Activated naive CD8-positive, alpha-beta T cell treated with anti-CD3 and anti-CD28 coated beads, Interleukin-2, amount 10 ng/mL, durations not matched to agents 7 days and 5 days (primary cell): ENCODE measurements around the gene NCOA5. TPM values are rescaled to one million over a fixed set of nuclear protein-coding genes. Genes with fewer than 3 reads are reported as not detected.
A peak's percentile ranks its signal among the peaks of the same experiment; 100 is the strongest.

ENCODE experiments used
- ATAC-seq: fragments of 150-1000 bp; cut with Tn5 transposase; one replicate; pipeline ENCODE4 v1.10.0; 2021; ENCODE audit warnings: low read depth, moderate library complexity
- POLR2A ChIA-PET: fragments of 350-600 bp; sonication (Branson Sonifier 250); formaldehyde crosslinking; loops from one replicate; lab custom pipeline; 2021; ENCODE audit warnings: antibody characterized with exemption; lab: Charles Lee
- DNase-seq: peaks from one replicate; pipeline ENCODE4 v3.0.0; 2021
- H3K27ac Mint-ChIP-seq: one replicate; pipeline ENCODE4 v1.8.0; 2022; ENCODE audit warnings: mild to moderate bottlenecking, mixed read lengths
- H3K27me3 Mint-ChIP-seq: one replicate; pipeline ENCODE4 v1.8.0; 2022; ENCODE audit warnings: mild to moderate bottlenecking, moderate library complexity, mixed read lengths
- H3K36me3 Mint-ChIP-seq: one replicate; pipeline ENCODE4 v1.8.0; 2021; ENCODE audit warnings: mild to moderate bottlenecking, mixed read lengths
- H3K4me1 Mint-ChIP-seq: one replicate; pipeline ENCODE4 v1.8.0; 2021; ENCODE audit warnings: mixed read lengths
- H3K4me3 Mint-ChIP-seq: one replicate; pipeline ENCODE4 v1.8.0; 2022; ENCODE audit warnings: mild to moderate bottlenecking, moderate library complexity, mixed read lengths
- H3K9me3 Mint-ChIP-seq: one replicate; pipeline ENCODE4 v1.8.0; 2021; ENCODE audit warnings: mixed read lengths
- total RNA-seq, 2 experiments: library from RNA; stranded (reverse); gene quantifications; one replicate each; pipeline ENCODE4 v1.2.3, GENCODE V29; 2021

Gene NCOA5
- 10 to 100 TPM; 27.8 to 32.8 TPM for total RNA-seq

DNA sequence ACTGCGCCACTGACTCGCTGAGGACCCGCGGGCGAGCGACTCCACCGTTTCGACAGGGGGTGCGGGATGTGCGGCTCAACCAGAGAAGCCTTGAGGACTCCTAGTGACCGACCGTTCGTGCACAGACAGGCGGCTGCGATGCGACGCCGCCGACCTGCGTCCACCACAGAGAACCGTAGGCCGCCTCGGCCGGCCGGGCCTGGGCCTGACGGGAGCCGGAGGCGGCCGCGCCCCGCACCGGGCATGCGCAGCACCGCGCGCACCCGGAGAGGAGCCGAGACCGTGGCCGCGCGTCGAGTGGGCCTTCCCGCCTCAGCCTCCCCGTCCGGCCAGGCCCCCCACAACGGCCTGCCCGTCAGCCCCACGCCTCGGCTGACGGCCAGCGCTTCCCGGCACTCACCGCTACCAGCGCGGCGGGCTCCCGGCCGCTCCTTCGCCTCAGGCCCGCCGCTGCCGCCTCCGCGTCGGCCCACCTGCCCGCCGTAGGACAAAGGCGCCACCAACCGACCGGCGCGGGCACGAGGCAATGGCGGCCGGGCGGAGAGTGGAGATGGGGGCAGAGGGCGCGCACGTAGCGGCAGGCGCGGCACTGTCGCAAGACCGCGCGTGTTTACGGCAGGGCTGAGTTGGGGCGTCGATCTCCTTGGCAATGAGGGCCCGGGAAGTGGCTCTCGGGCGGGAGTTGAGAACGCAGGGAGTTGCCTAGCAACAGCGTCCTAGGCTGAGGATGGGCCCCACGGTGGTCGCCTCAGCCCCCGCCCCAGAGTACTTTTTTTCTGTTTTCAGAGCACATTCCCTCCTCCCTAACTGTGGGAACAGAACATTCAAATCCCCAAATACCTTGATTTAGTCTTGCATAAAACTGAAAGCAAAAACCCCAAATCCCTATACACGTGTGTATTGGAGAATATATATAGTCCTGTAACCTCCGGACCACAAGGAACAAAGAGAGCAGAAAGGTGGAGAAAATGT lies at the start of gene NCOA5:
TSS of gene NCOA5 (minus strand) at position 546 of the 972 bp plus-strand sequence. CDS start 10,538 bp downstream, outside the sequence.
- Mint-ChIP-seq H3K4me1 (peaks cover 29% of the 10 kb centered on the region), H3K27me3 (peaks cover 3% of the 10 kb centered on the region), H3K36me3 (peaks cover 2% of the 10 kb centered on the region), H3K27ac (peak within 1 kb of the TSS; percentile 86), H3K9me3 (no peaks in the 10 kb centered on the region), H3K4me3 (peak within 1 kb of the TSS; percentile 87)
- ATAC-seq (peak; percentile 89), DNase-seq (peak; percentile 94)
- POLR2A ChIA-PET: no interaction called here

DNA sequence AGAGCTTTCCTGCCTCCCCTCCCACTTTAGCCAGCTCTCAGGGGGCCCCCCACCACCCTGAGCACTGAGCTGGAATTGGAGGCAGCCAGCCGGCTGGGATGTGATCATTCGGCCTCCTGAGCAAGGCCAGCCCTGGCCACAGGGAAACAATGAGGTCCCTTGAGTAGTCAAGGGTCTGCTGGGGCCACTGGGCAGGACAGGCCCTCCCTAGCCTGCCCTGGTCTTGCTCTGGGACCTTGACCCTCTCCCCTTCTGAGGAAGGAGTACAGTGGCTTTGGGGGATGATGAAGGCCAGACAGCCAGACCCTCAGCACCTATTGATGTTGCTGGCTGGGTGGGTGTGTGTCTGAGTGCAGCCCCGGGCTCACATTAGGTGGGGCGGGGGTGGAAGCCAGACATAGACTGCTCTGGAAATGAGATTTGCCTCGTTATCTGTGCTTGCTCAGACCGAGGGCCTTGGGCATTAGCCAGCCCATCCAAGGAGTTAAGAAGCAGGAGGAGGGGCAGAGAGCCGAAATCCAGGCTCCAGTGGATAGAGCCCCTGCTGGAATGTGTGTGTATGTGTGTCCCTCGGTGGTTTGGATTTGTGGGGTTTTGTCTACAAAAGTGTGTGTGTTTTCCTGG lies 49.6 kb upstream of the NCOA5 start:
- H3K27ac Mint-ChIP-seq: no peak overlapping the region
- DNase-seq (no peak), ATAC-seq (no peak)
- peaks cover 31% of the 10 kb centered on the region for H3K27me3 Mint-ChIP-seq
- H3K4me1 Mint-ChIP-seq: no peaks in the 10 kb centered on the region
- H3K4me3 Mint-ChIP-seq: no peak overlapping the region
- no peaks in the 10 kb centered on the region for H3K9me3 Mint-ChIP-seq
- POLR2A ChIA-PET: no interaction called here
- no peaks in the 10 kb centered on the region for H3K36me3 Mint-ChIP-seq

DNA sequence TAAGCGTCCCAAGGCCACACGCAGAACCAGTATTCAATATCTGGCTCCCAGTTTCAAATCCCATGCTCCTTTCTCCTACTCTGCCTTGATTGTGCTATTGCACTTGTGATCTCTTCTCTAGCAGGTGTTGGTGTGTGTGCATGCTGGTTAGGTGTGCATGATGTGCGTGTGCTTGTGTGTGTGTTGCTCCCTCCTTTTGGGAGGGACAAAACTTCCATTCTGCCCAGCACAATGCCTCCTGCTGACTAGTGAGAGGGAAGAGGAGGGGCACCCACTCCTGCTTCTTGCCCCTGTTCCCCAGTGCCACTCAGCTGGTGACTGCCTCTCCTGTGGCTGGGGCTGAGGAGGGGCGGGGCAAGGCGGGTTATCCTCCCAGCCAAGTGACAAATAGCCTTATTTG lies 48.1 kb upstream of the NCOA5 start:
- POLR2A ChIA-PET: no interaction called here
- no peak overlapping the region for H3K4me3 Mint-ChIP-seq
- ATAC-seq (no peak), DNase-seq (no peak)
- no peaks in the 10 kb centered on the region for H3K9me3 Mint-ChIP-seq
- H3K36me3 Mint-ChIP-seq: no peaks in the 10 kb centered on the region
- peaks cover 31% of the 10 kb centered on the region for H3K27me3 Mint-ChIP-seq
- H3K27ac Mint-ChIP-seq: no peak overlapping the region
- peaks cover 1% of the 10 kb centered on the region for H3K4me1 Mint-ChIP-seq

DNA sequence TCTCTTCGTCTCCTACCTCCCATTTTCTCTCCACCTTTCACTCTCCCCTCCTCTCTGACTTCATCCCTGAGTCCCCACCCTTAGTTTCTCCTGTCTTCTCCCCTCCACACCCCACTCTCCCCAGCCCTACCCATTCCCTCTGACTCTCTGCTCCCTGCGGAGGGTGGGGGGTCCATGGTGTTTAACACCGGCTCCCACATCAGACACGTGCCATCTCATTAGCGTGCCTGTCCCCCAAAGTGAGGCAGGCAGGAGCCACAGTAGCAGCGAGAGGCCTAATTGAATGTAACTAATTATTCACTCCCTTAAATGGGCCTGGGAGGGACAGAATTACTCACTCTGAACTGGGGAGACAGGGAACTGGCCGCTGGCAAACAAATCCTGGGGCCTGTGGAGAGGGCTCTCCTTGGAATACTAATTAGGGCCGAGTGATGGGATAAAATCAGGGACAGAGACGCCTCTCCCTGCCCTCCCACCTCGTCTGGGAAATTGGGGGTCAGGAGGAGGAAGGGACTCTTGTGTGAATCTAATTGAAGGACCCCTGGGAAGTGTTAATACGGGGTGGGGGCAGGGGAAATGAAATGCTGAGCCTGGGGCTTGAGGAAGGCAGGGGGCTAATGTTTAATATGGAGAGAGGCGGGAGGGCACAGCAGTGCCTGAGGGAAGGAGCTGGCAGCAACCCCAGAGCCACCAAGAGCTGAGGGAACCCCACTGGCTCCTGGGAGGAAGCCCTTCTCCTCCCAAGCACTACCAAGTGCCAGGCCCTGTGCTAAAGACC lies 46.3 kb upstream of the NCOA5 start:
- DNase-seq (no peak), ATAC-seq (no peak)
- H3K36me3 Mint-ChIP-seq: no peaks in the 10 kb centered on the region
- H3K9me3 Mint-ChIP-seq: no peaks in the 10 kb centered on the region
- POLR2A ChIA-PET: no interaction called here
- peaks cover 29% of the 10 kb centered on the region for H3K27me3 Mint-ChIP-seq
- no peak overlapping the region for H3K27ac Mint-ChIP-seq
- no peak overlapping the region for H3K4me3 Mint-ChIP-seq
- H3K4me1 Mint-ChIP-seq: peaks cover 2% of the 10 kb centered on the region

DNA sequence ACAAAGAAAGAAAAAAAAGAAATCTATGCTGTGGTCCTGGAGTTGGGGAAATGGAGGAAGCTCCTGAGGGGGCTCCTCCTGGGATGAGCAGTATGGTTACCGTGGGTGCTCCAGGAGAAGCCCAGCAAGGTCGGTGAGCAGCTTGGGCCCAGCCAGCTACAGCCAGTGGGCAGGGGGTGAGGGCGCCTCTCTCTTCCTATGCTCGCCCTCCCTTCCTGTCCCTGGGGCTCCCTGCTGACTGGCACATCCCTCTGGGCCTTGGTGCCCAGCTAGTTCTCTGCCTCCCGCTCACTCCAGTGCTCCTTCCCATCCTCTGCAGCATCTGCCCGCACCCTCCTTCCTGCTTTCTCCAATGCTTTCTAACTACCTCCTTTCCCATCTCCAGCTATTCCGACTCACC lies 45.0 kb upstream of the NCOA5 start:
- no peak overlapping the region for H3K4me3 Mint-ChIP-seq
- H3K27me3 Mint-ChIP-seq: peaks cover 28% of the 10 kb centered on the region
- no peak overlapping the region for H3K27ac Mint-ChIP-seq
- no peaks in the 10 kb centered on the region for H3K36me3 Mint-ChIP-seq
- H3K9me3 Mint-ChIP-seq: no peaks in the 10 kb centered on the region
- no peak for ATAC-seq
- DNase-seq: no peak
- POLR2A ChIA-PET: no interaction called here
- peaks cover 2% of the 10 kb centered on the region for H3K4me1 Mint-ChIP-seq

DNA sequence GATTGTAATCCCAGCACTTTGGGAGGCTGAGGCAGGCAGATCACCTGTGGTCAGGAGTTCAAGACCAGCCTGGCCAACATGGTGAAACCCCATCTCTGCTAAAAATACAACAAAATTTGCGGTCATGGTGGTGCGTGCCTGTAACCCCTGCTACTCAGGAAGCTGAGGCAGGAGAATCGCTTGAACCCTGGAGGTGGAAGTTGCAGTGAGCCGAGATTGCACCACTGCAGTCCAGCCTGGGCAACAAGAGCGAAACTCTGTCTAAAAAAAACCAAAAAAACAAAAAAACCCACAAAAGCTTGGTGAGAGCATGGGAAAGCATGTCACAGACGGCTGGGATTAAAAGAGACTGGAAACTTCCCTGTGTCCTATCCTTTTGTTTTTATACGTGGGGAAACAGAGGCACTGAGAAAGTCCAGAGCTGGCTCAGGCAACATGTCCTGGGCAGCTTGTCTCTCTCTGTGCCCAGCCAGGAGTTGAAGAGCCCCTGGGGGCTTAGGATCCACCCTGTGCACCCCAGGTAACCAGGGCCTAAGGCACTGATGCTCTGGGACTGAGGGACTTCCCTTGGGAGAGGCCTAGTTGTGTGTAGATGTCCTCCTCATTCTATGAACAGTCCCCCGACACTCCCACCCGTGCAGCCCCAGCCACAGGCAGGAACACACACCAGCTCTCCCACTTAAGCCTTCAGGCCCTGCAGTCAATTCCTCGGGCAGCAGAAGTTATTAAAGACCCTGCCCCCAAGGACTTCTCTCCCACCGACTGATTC lies 44.3 kb upstream of the NCOA5 start:
- ATAC-seq (no peak), DNase-seq (no peak)
- Mint-ChIP-seq H3K9me3 (no peaks in the 10 kb centered on the region), H3K27me3 (peaks cover 25% of the 10 kb centered on the region), H3K36me3 (no peaks in the 10 kb centered on the region), H3K4me3 (no peak overlapping the region), H3K4me1 (peaks cover 2% of the 10 kb centered on the region), H3K27ac (no peak overlapping the region)
- POLR2A ChIA-PET: no interaction called here

DNA sequence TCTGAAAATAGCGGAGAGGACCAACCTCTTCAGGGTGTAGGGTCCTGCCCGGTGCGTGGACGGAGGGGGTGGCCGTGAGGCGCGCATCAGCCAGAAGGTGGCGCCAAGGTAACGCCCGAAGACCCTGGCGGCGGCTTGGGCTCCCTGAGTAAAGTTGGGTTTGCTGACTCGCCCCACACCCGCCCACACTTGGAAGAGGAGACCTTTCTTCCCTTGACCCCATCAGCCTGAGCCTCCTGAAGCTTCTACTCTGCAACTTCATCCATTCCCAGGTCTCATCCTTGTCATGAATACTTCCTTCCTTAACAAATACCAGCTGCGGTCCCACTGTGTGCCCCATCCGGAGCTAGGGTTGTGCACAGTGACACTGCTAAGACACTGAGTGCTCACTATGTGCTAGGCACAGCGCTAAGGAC lies 43.0 kb upstream of the NCOA5 start:
- H3K4me3 Mint-ChIP-seq: no peak overlapping the region
- H3K27me3 Mint-ChIP-seq: peaks cover 24% of the 10 kb centered on the region
- DNase-seq (peak; percentile 71), ATAC-seq (peak; percentile 87)
- POLR2A ChIA-PET: no interaction called here
- H3K36me3 Mint-ChIP-seq: no peaks in the 10 kb centered on the region
- no peaks in the 10 kb centered on the region for H3K9me3 Mint-ChIP-seq
- peaks cover 2% of the 10 kb centered on the region for H3K4me1 Mint-ChIP-seq
- H3K27ac Mint-ChIP-seq: no peak overlapping the region

DNA sequence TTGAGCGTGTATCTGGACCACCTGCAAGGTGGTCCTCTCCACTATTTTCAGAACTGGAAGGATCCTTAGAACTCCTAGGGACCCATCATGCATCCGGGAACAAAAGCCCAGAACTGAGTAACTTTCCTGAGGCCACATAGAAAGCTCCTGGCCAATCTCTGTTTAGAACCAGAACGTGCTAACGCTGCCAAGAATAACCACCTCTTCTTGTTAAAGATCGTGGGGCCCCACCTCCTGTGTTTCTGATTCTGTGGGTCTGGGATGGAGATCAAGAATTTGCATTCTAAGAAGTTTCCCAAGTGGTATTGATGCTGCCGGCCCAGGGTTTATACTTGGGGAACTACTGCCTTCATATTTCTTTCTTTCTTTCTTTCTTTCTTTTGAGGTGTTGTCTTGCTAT lies 41.6 kb upstream of the NCOA5 start:
- ATAC-seq (no peak), DNase-seq (no peak)
- POLR2A ChIA-PET: no interaction called here
- H3K4me3 Mint-ChIP-seq: no peak overlapping the region
- H3K36me3 Mint-ChIP-seq: no peaks in the 10 kb centered on the region
- H3K9me3 Mint-ChIP-seq: no peaks in the 10 kb centered on the region
- H3K4me1 Mint-ChIP-seq: peaks cover 2% of the 10 kb centered on the region
- no peak overlapping the region for H3K27ac Mint-ChIP-seq
- peaks cover 21% of the 10 kb centered on the region for H3K27me3 Mint-ChIP-seq

DNA sequence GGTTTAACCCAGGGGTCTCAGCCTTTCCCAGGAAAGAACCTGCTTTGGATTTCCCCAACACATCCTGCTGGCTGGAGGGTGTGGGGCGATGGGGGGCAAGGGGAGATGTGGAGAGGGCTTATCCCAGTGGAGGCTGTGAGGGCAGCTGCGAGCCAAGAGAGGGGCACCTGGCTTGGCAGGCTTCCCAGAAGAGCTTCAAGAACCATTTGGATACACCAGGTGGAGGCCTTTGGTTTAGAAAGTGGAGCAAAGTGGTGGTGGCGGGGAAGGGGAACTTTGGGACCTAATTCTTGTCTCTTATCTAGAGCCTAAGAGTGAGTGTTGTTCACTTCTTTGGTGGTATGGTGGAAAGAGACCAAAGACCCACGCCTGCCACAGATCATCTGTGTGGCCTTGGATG lies 40.8 kb upstream of the NCOA5 start:
- Mint-ChIP-seq H3K36me3 (no peaks in the 10 kb centered on the region), H3K4me3 (no peak overlapping the region), H3K9me3 (no peaks in the 10 kb centered on the region), H3K27me3 (peaks cover 14% of the 10 kb centered on the region), H3K27ac (no peak overlapping the region), H3K4me1 (peaks cover 2% of the 10 kb centered on the region)
- POLR2A ChIA-PET: no interaction called here
- ATAC-seq: no peak
- DNase-seq: no peak

DNA sequence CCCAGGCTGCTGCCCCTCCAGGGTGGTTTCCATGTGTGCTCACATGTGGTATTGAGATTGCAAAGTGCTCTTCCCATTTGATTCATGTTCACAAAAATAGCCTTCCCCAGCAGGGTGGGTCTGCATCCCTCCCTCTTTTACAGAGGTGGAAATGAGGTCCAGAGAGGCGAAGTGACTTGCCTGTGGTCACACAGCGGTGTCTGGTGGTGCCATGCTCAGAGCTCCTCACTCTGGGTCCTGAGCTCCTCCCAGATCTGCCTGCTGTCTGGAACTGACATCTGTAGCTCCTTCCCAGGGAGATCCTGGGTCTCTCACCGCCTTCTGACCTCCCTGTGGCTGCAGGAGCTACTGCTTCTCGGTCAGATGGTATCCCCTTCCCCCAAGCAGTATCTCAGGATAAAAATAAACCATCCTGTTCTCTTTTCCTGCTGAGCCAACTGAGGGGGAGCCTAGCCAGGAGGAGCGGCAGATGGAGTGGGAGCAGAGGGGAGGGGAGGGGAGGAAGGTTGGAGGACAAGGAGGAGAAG lies 40.3 kb upstream of the NCOA5 start:
- Mint-ChIP-seq H3K27me3 (peaks cover 14% of the 10 kb centered on the region), H3K9me3 (no peaks in the 10 kb centered on the region), H3K36me3 (no peaks in the 10 kb centered on the region), H3K4me1 (peaks cover 2% of the 10 kb centered on the region), H3K4me3 (no peak overlapping the region), H3K27ac (no peak overlapping the region)
- POLR2A ChIA-PET: no interaction called here
- no peak for DNase-seq
- no peak for ATAC-seq

DNA sequence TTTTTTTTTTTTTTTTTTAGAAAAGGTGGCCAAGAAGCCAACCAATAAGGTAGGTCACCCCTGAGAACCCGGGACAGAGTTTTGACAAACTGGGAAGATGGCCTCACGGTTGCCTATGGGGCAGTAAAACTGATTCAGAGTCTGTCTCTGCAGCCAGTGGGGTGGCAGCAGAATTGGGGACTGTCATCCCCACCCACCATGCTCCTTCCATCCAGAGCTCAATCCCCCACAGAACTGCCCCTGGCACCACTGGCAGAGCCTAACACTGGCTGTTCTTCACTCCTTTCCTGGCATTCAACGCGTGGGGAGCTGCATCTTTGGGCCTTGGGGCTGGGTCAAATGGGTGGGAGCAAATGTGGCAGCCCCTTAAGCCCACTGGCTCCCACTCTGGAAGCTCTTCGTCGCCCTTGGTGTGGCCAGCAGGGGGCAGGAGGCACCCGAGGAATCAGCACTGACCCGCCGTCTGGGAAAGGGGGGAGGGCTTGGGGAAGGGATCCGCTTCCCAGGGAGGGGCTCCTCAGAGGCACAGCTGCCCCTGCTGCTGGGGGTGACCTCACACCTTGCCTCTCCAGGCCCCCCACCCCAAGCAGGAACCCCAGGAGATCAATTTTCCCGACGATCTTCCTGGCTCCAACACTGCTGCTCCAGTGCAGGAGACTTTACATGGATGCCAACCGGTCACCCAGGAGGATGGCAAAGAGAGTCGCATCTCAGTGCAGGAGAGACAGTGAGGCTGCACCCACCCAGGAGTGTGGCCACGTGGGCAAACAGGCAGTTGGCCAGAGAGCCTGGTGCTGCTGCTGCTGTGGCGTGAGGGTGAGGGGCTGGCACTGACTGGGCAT lies 38.8 kb upstream of the NCOA5 start:
- no peak for ATAC-seq
- peaks cover 6% of the 10 kb centered on the region for H3K4me1 Mint-ChIP-seq
- POLR2A ChIA-PET: interaction anchor here (0.7 kb wide), 1 partner anchor 106 kb away, joined by 4 read pairs; no protein-coding TSS in a partner anchor

More for the DNA sequence above, 38.8 kb upstream of the NCOA5 start:
- Mint-ChIP-seq H3K27me3 (peaks cover 12% of the 10 kb centered on the region), H3K9me3 (no peaks in the 10 kb centered on the region), H3K36me3 (no peaks in the 10 kb centered on the region), H3K4me3 (no peak overlapping the region), H3K27ac (no peak overlapping the region)
- DNase-seq: peak; percentile 32
